ENCODE measurements around the gene GRIN2A. TPM values are rescaled to one million over a fixed set of nuclear protein-coding genes. Genes with fewer than 3 reads are reported as not detected.

GRIN2A gene
- total RNA-seq, 1 donor from 2014 or later = not detected

DNA sequence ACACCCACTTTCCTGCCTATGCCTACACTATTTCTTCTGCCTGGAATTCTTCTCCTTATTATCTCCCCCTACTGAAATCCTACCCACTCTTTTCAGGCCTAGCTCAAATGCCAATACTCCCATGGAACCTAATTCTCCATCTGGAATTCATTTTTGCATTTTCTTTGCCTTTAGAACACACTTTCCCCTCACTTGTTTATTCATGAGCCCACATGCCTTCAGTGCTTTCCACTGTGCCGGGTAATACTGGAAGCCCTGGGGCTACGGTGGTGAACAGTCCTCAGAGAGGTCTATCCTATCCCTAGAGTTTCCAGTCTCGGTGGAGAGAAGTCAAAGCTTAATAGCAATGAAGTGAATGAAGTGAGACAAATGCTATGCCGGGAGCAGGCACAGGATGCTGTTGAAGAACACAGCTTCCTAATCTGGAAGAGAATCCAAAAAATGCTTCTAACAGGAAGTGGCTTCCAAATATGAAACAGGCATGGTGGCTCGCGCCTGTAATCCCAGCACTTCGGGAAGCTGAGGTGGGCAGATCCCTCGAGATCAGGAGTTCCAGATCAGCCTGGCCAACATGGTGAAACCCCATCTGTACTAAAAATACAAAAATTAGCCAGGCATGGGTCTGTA, 322.4 kb downstream of the GRIN2A start:
- TF ChIP-seq, protein P1, sequence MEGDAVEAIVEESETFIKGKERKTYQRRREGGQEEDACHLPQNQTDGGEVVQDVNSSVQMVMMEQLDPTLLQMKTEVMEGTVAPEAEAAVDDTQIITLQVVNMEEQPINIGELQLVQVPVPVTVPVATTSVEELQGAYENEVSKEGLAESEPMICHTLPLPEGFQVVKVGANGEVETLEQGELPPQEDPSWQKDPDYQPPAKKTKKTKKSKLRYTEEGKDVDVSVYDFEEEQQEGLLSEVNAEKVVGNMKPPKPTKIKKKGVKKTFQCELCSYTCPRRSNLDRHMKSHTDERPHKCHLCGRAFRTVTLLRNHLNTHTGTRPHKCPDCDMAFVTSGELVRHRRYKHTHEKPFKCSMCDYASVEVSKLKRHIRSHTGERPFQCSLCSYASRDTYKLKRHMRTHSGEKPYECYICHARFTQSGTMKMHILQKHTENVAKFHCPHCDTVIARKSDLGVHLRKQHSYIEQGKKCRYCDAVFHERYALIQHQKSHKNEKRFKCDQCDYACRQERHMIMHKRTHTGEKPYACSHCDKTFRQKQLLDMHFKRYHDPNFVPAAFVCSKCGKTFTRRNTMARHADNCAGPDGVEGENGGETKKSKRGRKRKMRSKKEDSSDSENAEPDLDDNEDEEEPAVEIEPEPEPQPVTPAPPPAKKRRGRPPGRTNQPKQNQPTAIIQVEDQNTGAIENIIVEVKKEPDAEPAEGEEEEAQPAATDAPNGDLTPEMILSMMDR (conservative IDR thresholded peaks at IDR 0.05; ENCODE audit: low read depth, low read length) = no peak
- H3K4me3 ChIP-seq (ENCODE audit: low read depth, low read length) = no peak overlapping the region
- no peak for DNase-seq (ENCODE audit: low read depth)

DNA sequence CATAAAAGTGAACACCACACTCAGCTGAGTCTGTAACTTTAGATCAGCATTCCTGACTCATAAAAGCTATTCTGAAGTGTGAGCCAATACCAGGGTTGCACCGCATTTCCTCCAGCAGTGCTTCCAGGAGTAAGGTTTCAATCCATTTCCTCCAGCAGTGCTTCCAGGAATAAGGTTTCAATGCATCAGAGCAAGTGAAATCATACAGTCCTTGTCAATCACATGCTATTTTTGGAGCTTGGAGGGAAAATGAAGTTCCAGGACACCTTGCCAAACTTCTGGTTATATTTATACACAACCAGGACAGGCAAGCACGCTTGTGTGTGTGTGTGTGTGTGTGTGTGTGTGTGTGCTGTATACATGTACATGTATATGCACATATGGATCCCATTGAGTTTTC, 327.6 kb downstream of the GRIN2A start:
- H3K4me3 ChIP-seq (ENCODE audit: low read depth, low read length) = no peak overlapping the region
- TF ChIP-seq, protein P1 (conservative IDR thresholded peaks at IDR 0.05; ENCODE audit: low read depth, low read length) = no peak
- no peak for DNase-seq (ENCODE audit: low read depth)

- no peak for DNase-seq (ENCODE audit: low read depth)
- H3K4me3 ChIP-seq (ENCODE audit: low read depth, low read length) = no peak overlapping the region
- TF ChIP-seq, protein P1 (conservative IDR thresholded peaks at IDR 0.05; ENCODE audit: low read depth, low read length) = no peak
Measured at GRCh38 chr16:9852003-9852402, 330.2 kb downstream of the GRIN2A start.

DNA sequence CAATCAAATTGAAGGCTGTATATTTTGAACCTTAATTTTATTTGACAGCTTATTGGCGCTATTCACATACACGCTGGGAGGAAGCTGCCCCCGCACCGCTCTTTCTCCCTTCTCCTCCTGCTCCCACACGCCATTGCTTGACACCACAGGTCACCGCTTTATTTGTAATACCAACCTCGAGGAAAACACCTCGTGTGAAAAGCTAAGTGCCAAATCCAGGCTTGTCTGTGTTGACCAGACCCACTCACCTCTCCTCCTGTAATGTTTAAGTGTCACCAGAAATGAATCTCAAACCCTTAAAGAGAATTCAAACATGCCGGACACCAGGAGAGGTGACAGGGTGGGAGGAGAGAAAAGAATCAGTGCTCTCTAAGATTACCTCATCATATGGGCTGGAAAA, 331.4 kb downstream of the GRIN2A start:
- DNase-seq (ENCODE audit: low read depth) = no peak
- TF ChIP-seq, protein P1 (conservative IDR thresholded peaks at IDR 0.05; ENCODE audit: low read depth, low read length) = no peak
- no peak overlapping the region for H3K4me3 ChIP-seq (ENCODE audit: low read depth, low read length)

- H3K4me3 ChIP-seq (ENCODE audit: low read depth, low read length) = no peak overlapping the region
- TF ChIP-seq, protein P1 (conservative IDR thresholded peaks at IDR 0.05; ENCODE audit: low read depth, low read length) = no peak
- no peak for DNase-seq (ENCODE audit: low read depth)
Measured at GRCh38 chr16:9849697-9850245, 332.5 kb downstream of the GRIN2A start.

DNA sequence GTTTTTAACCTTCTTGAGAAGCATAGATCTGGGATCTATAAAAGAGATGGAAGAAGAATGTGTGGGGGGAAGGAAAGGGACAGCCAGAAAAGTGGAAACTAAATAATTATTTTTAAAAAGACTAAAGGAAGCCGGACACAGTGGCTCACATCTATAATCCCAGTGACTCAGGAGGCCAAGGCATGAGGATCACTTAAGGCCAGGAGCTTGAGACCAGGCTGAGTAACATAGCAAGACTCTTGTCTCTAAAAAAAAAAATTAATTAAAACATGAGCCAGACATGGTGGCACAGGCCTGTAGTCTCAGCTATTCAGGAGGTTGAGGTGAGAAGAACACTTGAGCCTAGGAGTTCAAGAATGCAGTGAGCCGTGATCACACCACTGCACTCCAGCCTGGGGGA, 335.1 kb downstream of the GRIN2A start:
- TF ChIP-seq, protein P1 (conservative IDR thresholded peaks at IDR 0.05; ENCODE audit: low read depth, low read length) = no peak
- no peak for DNase-seq (ENCODE audit: low read depth)
- H3K4me3 ChIP-seq (ENCODE audit: low read depth, low read length) = no peak overlapping the region
